Adipose tissue (tissue), 3 donors: ENCODE measurements around the gene FIGNL2. TPM values are rescaled to one million over a fixed set of nuclear protein-coding genes. Genes with fewer than 3 reads are reported as not detected.

Source experiments
- H3K27ac ChIP-seq: one replicate; pipeline ENCODE4 v1.5.1; 2013; ENCODE audit warnings: low read depth, low read length
- WGBS, 3 donors: extraction: QIAGEN DNeasy Blood & Tissue Kit; methylation state at CpG; one replicate each; pipeline ENCODE4 v1.1.7; 2013; 5-methylcytosine and 5-hydroxymethylcytosine counted together
- polyA plus RNA-seq, 3 donors: library from polyadenylated mRNA; stranded (reverse); fragments of 200-250 nt; gene quantifications; one replicate each; pipeline ENCODE4 v1.2.3, GENCODE V29; 2013
- donor health status: healthy with polysubstance abuse.
- donor health status: Bipolar disorder and iron deficiency.
- donor health status: healthy.

The FIGNL2 gene
- polyA plus RNA-seq, 3 donors = 0.12 to 0.30 (median 0.22) TPM

- H3K27ac ChIP-seq = no peak overlapping the region
- 74 to 79% (median 75%) methylated on average over 11 to 12 of the region's 12 CpGs for WGBS, 3 donors
Measured at GRCh38 chr12:51864833-51865670, 16.5 kb upstream of the FIGNL2 start.

- WGBS, 3 donors = 13 to 14% (median 14%) methylated on average over 53 of the region's 53 CpGs
- H3K27ac ChIP-seq = no peak overlapping the region
Measured at GRCh38 chr12:51863933-51864832, 15.7 kb upstream of the FIGNL2 start.

- H3K27ac ChIP-seq = no peak overlapping the region
- WGBS, 3 donors = 30 to 35% (median 34%) methylated on average over 17 of the region's 17 CpGs
Measured at GRCh38 chr12:51863363-51863932, 14.9 kb upstream of the FIGNL2 start.

GRCh38 chr12:51862947-51863346, 14.4 kb upstream of the FIGNL2 start:
- 86 to 92% (median 88%) methylated on average over 4 of the region's 4 CpGs for WGBS, 3 donors
- H3K27ac ChIP-seq = no peak overlapping the region

- WGBS, 3 donors = 89 to 95% (median 94%) methylated on average over 3 of the region's 3 CpGs
- H3K27ac ChIP-seq = no peak overlapping the region
Measured at GRCh38 chr12:51860986-51861385, 12.5 kb upstream of the FIGNL2 start.

GRCh38 chr12:51855586-51856428, 7.3 kb upstream of the FIGNL2 start:
- 16 to 52% (median 43%) methylated on average over 21 of the region's 21 CpGs for WGBS, 3 donors
- no peak overlapping the region for H3K27ac ChIP-seq

GRCh38 chr12:51852404-51853137, 4.1 kb upstream of the FIGNL2 start:
- WGBS, 3 donors = 71 to 81% (median 80%) methylated on average over 5 of the region's 5 CpGs
- no peak overlapping the region for H3K27ac ChIP-seq

- 30 to 73% (median 42%) methylated on average over 5 to 8 of the region's 8 CpGs for WGBS, 3 donors
Measured at GRCh38 chr12:51851413-51852124, 3.1 kb upstream of the FIGNL2 start.

GRCh38 chr12:51850965-51851299, 2.4 kb upstream of the FIGNL2 start:
- H3K27ac ChIP-seq = no peak overlapping the region
- 74 to 92% (median 84%) methylated on average over 4 of the region's 4 CpGs for WGBS, 3 donors

More at GRCh38 chr12:51851413-51852124, 3.1 kb upstream of the FIGNL2 start:
- H3K27ac ChIP-seq = no peak overlapping the region

- WGBS, 3 donors = 67 to 86% (median 82%) methylated on average over 8 of the region's 8 CpGs
- no peak overlapping the region for H3K27ac ChIP-seq
Measured at GRCh38 chr12:51850081-51850964, 1.8 kb upstream of the FIGNL2 start.

GRCh38 chr12:51848841-51849735, 570 bp upstream of the FIGNL2 start:
- no peak overlapping the region for H3K27ac ChIP-seq
- WGBS, 3 donors = 27 to 63% (median 52%) methylated on average over 42 to 50 of the region's 57 CpGs

GRCh38 chr12:51847643-51848325, 734 bp downstream of the FIGNL2 start:
- WGBS, 3 donors = 1 to 2% (median 2%) methylated on average over 21 to 40 of the region's 40 CpGs
- H3K27ac ChIP-seq = no peak overlapping the region

GRCh38 chr12:51846911-51847642, 1.4 kb downstream of the FIGNL2 start:
- no peak overlapping the region for H3K27ac ChIP-seq
- WGBS, 3 donors = 1% methylated on average over 50 to 59 of the region's 59 CpGs

GRCh38 chr12:51846271-51846691, 2.2 kb downstream of the FIGNL2 start:
- H3K27ac ChIP-seq = no peak overlapping the region
- 77 to 86% (median 86%) methylated on average over 15 of the region's 15 CpGs for WGBS, 3 donors
